Endothelial cell (in vitro differentiated cells): Measurements from ENCODE around the gene LBX1. TPM values are rescaled to one million over a fixed set of nuclear protein-coding genes. Genes with fewer than 3 reads are reported as not detected.

Experiments used
- DNase-seq: peaks from one replicate; pipeline ENCODE4 v3.0.0; 2021; ENCODE audit warnings: low spot score
- H3K27ac Mint-ChIP-seq: one replicate; pipeline ENCODE4 v1.8.0; 2021; ENCODE audit warnings: mixed read lengths, inconsistent platforms; ENCODE audit not compliant: unreplicated experiment
- H3K27me3 Mint-ChIP-seq: one replicate; pipeline ENCODE4 v1.8.0; 2021; ENCODE audit warnings: mild to moderate bottlenecking, moderate library complexity, mixed read lengths, inconsistent platforms; ENCODE audit not compliant: unreplicated experiment
- H3K36me3 Mint-ChIP-seq: one replicate; pipeline ENCODE4 v1.8.0; 2021; ENCODE audit warnings: mild to moderate bottlenecking, low read depth, mixed read lengths, inconsistent platforms; ENCODE audit not compliant: unreplicated experiment
- H3K4me1 Mint-ChIP-seq: one replicate; pipeline ENCODE4 v1.8.0; 2021; ENCODE audit warnings: mild to moderate bottlenecking, mixed read lengths, inconsistent platforms; ENCODE audit not compliant: unreplicated experiment
- H3K4me3 Mint-ChIP-seq: one replicate; pipeline ENCODE4 v1.8.0; 2021; ENCODE audit warnings: mild to moderate bottlenecking, mixed read lengths, inconsistent platforms; ENCODE audit not compliant: unreplicated experiment
- H3K9me3 Mint-ChIP-seq: one replicate; pipeline ENCODE4 v1.8.0; 2021; ENCODE audit warnings: mixed read lengths, inconsistent platforms; ENCODE audit not compliant: unreplicated experiment
- CTCF ChIP-seq: fragments of 200-600 bp; sonication (generic); IDR thresholded peaks from one replicate; pipeline ENCODE4 v1.5.0; 2021; ENCODE audit warnings: antibody characterized with exemption; ENCODE audit not compliant: unreplicated experiment
- total RNA-seq: library from RNA; stranded (reverse); fragmentation: NEBNext Ultra II Directional; extraction: Animal tissue kit (Norgen Biotek cat#: 25700); gene quantifications from one replicate; pipeline ENCODE4 v1.2.1, GENCODE V29; 2021; ENCODE audit not compliant: unreplicated experiment

Gene LBX1
- total RNA-seq, 1 donor from 2014 or later = not detected

DNA sequence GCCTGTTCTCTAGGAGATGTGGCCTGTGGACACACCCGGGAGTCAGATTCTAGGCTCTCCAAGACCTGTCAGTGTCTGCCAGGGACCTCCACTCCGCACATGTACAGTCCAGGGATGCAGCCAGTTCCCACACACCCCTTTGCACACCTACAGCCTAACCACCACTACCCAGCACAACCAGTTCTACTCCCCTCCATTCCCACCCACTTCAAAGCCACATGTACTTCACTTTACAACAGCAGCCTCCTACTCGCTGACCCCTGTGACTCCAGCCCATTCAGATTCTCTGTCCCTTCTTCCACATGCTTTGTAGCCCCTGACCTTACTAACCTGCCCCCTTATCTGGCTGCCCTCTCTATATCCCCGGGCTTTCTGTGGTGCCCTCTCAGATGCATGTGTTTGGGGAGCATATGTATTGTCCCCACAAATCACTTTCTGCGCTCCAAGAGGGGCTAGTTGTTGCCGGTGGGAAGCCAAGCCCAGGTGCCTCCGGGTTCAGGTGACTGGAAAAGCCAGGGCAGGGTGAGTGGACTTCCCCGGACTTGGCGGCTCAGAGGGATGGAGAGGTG is 7.2 kb downstream of the LBX1 start:
- Mint-ChIP-seq H3K4me1 (peaks cover 19% of the 10 kb centered on the region), H3K4me3 (no peak overlapping the region), H3K27ac (no peak overlapping the region), H3K9me3 (no peaks in the 10 kb centered on the region), H3K27me3 (peaks cover 59% of the 10 kb centered on the region), H3K36me3 (no peaks in the 10 kb centered on the region)
- no peak for TF ChIP-seq CTCF
- no peak for DNase-seq

- no peak for DNase-seq
- H3K27me3 Mint-ChIP-seq = peaks cover 60% of the 10 kb centered on the region
Observed at GRCh38 chr10:101221549-101221948, 7.7 kb downstream of the LBX1 start.

GRCh38 chr10:101219946-101220451 is 9.3 kb downstream of the LBX1 start:
- no peaks in the 10 kb centered on the region for H3K9me3 Mint-ChIP-seq
- H3K4me1 Mint-ChIP-seq = peaks cover 16% of the 10 kb centered on the region
- no peak for DNase-seq
- no peak for TF ChIP-seq CTCF
- H3K27ac Mint-ChIP-seq = no peak overlapping the region
- H3K4me3 Mint-ChIP-seq = no peak overlapping the region
- peaks cover 51% of the 10 kb centered on the region for H3K27me3 Mint-ChIP-seq
- no peaks in the 10 kb centered on the region for H3K36me3 Mint-ChIP-seq

More at GRCh38 chr10:101221549-101221948, 7.7 kb downstream of the LBX1 start:
- H3K4me3 Mint-ChIP-seq = no peak overlapping the region
- no peaks in the 10 kb centered on the region for H3K9me3 Mint-ChIP-seq
- H3K36me3 Mint-ChIP-seq = no peaks in the 10 kb centered on the region
- TF ChIP-seq CTCF = no peak
- no peak overlapping the region for H3K27ac Mint-ChIP-seq
- peaks cover 22% of the 10 kb centered on the region for H3K4me1 Mint-ChIP-seq

DNA sequence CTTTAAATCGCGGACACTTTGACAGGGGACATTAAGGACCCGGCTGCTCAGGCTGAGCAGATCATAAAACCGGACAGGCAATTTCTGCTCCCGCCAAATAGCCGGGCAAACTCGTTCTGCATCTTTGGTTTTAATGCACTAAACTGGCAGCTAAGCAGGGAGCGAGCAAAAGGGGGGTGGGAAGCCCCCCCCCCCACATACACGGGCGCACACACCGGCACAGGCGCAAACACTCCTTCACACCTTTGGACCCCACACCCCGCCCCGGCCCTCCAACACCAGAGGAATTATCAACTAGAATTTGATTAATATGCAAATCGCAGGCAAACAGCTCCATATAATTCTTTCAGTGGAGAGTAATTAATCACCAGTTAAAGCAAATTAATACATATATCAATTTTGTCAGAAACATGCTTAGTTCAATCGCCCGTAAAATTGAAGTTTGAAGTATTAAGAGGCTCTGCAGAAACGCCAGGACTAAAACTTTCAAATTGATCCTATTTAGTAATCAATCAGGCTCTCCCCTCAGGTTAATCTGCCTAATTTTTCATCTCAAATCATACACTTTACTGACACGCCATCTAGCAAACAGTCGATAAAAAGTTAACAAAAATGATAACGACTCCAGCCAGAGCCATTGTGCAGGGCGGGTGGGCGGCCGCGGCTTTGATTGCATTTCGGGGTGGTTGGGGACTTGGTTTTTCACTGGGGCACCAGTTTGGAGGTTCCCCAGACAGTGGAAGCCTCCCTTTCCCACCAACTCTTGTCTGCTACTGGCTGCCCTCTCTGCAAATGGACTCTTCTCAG is 9.9 kb downstream of the LBX1 start:
- H3K9me3 Mint-ChIP-seq = no peaks in the 10 kb centered on the region
- no peaks in the 10 kb centered on the region for H3K36me3 Mint-ChIP-seq
- no peak for TF ChIP-seq CTCF
- H3K27me3 Mint-ChIP-seq = peaks cover 54% of the 10 kb centered on the region
- no peak overlapping the region for H3K4me3 Mint-ChIP-seq
- H3K4me1 Mint-ChIP-seq = peaks cover 17% of the 10 kb centered on the region
- no peak for DNase-seq
- no peak overlapping the region for H3K27ac Mint-ChIP-seq
